ENCODE measurements around the gene DDX41.

DDX41 gene

DNA sequence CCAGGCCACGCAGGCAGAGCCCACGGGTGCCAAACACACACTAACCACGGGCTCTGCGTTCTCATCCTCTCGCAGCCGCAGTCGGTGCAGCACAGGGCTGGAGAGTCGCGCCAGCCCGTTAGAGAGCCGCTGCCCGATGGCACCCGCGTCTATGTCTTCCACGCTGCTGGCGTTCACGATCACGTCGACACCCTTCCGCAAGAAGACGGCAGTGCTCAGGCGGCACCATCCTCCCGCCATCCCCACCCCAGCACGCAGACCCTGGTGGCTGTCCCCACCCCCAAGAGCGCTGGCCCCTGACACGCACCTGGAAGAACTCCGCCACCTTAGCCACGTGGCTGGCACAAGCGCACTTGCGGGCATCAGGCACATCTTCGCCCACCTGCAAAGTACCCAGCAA, 49.3 kb downstream of the DDX41 start:
- DNase-seq: no peak

GRCh38 chr5:177466861-177467260, 49.9 kb downstream of the DDX41 start:
- no peak for DNase-seq

DNA sequence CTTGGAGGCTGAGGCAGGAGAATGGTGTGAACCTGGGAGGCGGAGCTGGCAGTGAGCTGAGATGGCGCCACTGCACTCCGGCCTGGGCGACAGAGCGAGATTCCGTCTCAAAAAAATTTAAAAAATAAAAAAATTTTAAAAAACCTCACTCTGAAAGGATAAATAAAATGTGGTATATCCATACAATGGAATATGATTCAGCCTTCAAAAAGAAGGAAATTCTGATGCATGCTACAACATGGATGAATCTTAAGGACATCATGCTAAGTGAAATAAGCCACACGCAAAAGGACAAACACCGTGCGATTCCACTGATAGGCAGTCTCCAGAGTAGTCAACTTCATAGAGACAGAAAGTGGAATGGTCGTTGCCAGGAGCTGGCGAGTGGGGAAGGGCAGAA, 51.7 kb downstream of the DDX41 start:
- no peak for DNase-seq

- DNase-seq: no peak
These were observed 54.6 kb downstream of the DDX41 start for GRCh38 chr5:177462021-177462670.
